SK-N-SH (cell line): ENCODE results near the gene SNPH.

ENCODE experiments used
- GABPA ChIP-seq: IDR thresholded peaks from 2 replicates; pipeline ENCODE4 v1.4.0; 2012; ENCODE audit warnings: low read depth, mild to moderate bottlenecking
- JUND ChIP-seq: IDR thresholded peaks from 2 replicates; pipeline ENCODE4 v1.4.0; 2012
- MEF2A ChIP-seq: IDR thresholded peaks from 2 replicates; pipeline ENCODE4 v1.4.0; 2012; ENCODE audit warnings: low read depth, borderline replicate concordance
- POLR2AphosphoS5 ChIP-seq: IDR thresholded peaks from 2 replicates; pipeline ENCODE4 v1.6.1; 2012; ENCODE audit warnings: low read depth, low read length
- RAD21 ChIP-seq: IDR thresholded peaks from 2 replicates; pipeline ENCODE4 v1.6.1; 2012; ENCODE audit warnings: mild to moderate bottlenecking, low read length
- REST ChIP-seq: IDR thresholded peaks from 2 replicates; pipeline ENCODE4 v1.6.1; 2012; ENCODE audit warnings: mild to moderate bottlenecking, low read depth, low read length, moderate library complexity
- RFX5 ChIP-seq: IDR thresholded peaks from 2 replicates; pipeline ENCODE4 v1.6.1; 2012; ENCODE audit warnings: mild to moderate bottlenecking, improper control_type of control experiment, low read length
- TAF1 ChIP-seq: IDR thresholded peaks from 2 replicates; pipeline ENCODE4 v1.6.1; 2012; ENCODE audit warnings: low read depth, mild to moderate bottlenecking, low read length, moderate library complexity, borderline replicate concordance
- TF ChIP-seq, protein P1 (sequence below): fragments of 200-600 bp; sonication (generic); IDR thresholded peaks from 2 replicates; pipeline ENCODE4 v1.6.1; 2017; ENCODE audit warnings: antibody characterized with exemption, mild to moderate bottlenecking, moderate library complexity
- TF ChIP-seq, protein P2 (sequence below): IDR thresholded peaks from 2 replicates; pipeline ENCODE4 v1.4.0; 2012; ENCODE audit warnings: low read depth, borderline replicate concordance

GRCh38 chr20:1283522-1284510 is 17.7 kb downstream of the SNPH start:
- no peak for TF ChIP-seq TAF1
- TF ChIP-seq, protein P1, sequence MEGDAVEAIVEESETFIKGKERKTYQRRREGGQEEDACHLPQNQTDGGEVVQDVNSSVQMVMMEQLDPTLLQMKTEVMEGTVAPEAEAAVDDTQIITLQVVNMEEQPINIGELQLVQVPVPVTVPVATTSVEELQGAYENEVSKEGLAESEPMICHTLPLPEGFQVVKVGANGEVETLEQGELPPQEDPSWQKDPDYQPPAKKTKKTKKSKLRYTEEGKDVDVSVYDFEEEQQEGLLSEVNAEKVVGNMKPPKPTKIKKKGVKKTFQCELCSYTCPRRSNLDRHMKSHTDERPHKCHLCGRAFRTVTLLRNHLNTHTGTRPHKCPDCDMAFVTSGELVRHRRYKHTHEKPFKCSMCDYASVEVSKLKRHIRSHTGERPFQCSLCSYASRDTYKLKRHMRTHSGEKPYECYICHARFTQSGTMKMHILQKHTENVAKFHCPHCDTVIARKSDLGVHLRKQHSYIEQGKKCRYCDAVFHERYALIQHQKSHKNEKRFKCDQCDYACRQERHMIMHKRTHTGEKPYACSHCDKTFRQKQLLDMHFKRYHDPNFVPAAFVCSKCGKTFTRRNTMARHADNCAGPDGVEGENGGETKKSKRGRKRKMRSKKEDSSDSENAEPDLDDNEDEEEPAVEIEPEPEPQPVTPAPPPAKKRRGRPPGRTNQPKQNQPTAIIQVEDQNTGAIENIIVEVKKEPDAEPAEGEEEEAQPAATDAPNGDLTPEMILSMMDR, result no peak
- TF ChIP-seq, protein P2, sequence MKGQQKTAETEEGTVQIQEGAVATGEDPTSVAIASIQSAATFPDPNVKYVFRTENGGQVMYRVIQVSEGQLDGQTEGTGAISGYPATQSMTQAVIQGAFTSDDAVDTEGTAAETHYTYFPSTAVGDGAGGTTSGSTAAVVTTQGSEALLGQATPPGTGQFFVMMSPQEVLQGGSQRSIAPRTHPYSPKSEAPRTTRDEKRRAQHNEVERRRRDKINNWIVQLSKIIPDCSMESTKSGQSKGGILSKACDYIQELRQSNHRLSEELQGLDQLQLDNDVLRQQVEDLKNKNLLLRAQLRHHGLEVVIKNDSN, result no peak
- TF ChIP-seq POLR2AphosphoS5, result no peak
- TF ChIP-seq JUND, result no peak
- TF ChIP-seq RAD21, result no peak
- no peak for TF ChIP-seq REST
- TF ChIP-seq MEF2A, result no peak
- TF ChIP-seq GABPA, result no peak
- TF ChIP-seq RFX5, result no peak
